ENCODE results near the gene CD248.

CD248 gene, protein sequence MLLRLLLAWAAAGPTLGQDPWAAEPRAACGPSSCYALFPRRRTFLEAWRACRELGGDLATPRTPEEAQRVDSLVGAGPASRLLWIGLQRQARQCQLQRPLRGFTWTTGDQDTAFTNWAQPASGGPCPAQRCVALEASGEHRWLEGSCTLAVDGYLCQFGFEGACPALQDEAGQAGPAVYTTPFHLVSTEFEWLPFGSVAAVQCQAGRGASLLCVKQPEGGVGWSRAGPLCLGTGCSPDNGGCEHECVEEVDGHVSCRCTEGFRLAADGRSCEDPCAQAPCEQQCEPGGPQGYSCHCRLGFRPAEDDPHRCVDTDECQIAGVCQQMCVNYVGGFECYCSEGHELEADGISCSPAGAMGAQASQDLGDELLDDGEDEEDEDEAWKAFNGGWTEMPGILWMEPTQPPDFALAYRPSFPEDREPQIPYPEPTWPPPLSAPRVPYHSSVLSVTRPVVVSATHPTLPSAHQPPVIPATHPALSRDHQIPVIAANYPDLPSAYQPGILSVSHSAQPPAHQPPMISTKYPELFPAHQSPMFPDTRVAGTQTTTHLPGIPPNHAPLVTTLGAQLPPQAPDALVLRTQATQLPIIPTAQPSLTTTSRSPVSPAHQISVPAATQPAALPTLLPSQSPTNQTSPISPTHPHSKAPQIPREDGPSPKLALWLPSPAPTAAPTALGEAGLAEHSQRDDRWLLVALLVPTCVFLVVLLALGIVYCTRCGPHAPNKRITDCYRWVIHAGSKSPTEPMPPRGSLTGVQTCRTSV

DNA sequence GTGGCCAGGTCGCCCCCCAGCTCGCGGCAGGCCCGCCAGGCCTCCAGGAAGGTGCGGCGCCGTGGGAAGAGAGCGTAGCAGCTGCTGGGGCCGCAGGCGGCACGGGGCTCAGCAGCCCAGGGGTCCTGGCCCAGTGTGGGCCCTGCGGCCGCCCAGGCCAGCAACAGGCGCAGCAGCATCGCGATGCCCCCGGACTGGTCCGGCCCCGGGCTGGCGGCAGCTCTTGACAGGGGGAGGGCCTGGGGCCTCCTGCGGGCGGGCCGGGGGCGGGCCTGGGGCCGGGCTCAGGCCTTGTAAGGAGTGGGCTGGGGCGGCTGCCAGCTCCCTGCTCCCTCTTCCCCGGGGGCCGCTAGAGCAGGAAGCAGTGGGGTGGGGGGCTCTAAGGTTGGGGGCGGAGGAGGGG lies at the start of gene CD248:
CD248 (minus strand) TSS at position 196 of the 403 bp plus-strand sequence; CDS start at position 179, 17 bp downstream.
- no peak within 1 kb of the TSS for H3K27ac ChIP-seq (ENCODE audit: low read depth, low read length)
- H3K9me3 ChIP-seq (ENCODE audit: insufficient read depth, low read length) = no peaks in the 10 kb centered on the region
- H3K79me2 ChIP-seq (ENCODE audit: insufficient read depth, low read length) = no peaks in the 10 kb centered on the region
- no peaks in the 10 kb centered on the region for H3K36me3 ChIP-seq (ENCODE audit: low read length)
- H4K20me1 ChIP-seq (ENCODE audit: low read depth, low read length) = no peaks in the 10 kb centered on the region
- H3K27me3 ChIP-seq (ENCODE audit: low read length) = no peaks in the 10 kb centered on the region
- no peaks in the 10 kb centered on the region for H3K9me2 ChIP-seq (replicated peaks; ENCODE audit: insufficient read depth, low read length)
- no peak within 1 kb of the TSS for H3K4me2 ChIP-seq (ENCODE audit: low read depth, low read length, poor library complexity, severe bottlenecking)
- no peaks in the 10 kb centered on the region for H3F3A ChIP-seq (ENCODE audit: insufficient read depth)
- no peak for TF ChIP-seq EZH2phosphoT487 (conservative IDR thresholded peaks at IDR 0.05; ENCODE audit: low read length)
- TF ChIP-seq, protein P1, sequence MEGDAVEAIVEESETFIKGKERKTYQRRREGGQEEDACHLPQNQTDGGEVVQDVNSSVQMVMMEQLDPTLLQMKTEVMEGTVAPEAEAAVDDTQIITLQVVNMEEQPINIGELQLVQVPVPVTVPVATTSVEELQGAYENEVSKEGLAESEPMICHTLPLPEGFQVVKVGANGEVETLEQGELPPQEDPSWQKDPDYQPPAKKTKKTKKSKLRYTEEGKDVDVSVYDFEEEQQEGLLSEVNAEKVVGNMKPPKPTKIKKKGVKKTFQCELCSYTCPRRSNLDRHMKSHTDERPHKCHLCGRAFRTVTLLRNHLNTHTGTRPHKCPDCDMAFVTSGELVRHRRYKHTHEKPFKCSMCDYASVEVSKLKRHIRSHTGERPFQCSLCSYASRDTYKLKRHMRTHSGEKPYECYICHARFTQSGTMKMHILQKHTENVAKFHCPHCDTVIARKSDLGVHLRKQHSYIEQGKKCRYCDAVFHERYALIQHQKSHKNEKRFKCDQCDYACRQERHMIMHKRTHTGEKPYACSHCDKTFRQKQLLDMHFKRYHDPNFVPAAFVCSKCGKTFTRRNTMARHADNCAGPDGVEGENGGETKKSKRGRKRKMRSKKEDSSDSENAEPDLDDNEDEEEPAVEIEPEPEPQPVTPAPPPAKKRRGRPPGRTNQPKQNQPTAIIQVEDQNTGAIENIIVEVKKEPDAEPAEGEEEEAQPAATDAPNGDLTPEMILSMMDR (IDR thresholded peaks at IDR 0.05; ENCODE audit: insufficient read depth, low read length, poor library complexity, severe bottlenecking) = no peak
- H2AFZ ChIP-seq (ENCODE audit: low read depth, low read length, severe bottlenecking) = no peak within 1 kb of the TSS
- no peak within 1 kb of the TSS for H3K9ac ChIP-seq (ENCODE audit: low read length)
- H3K4me3 ChIP-seq (ENCODE audit: insufficient read depth, low read length, poor library complexity, severe bottlenecking) = no peak within 1 kb of the TSS

DNA sequence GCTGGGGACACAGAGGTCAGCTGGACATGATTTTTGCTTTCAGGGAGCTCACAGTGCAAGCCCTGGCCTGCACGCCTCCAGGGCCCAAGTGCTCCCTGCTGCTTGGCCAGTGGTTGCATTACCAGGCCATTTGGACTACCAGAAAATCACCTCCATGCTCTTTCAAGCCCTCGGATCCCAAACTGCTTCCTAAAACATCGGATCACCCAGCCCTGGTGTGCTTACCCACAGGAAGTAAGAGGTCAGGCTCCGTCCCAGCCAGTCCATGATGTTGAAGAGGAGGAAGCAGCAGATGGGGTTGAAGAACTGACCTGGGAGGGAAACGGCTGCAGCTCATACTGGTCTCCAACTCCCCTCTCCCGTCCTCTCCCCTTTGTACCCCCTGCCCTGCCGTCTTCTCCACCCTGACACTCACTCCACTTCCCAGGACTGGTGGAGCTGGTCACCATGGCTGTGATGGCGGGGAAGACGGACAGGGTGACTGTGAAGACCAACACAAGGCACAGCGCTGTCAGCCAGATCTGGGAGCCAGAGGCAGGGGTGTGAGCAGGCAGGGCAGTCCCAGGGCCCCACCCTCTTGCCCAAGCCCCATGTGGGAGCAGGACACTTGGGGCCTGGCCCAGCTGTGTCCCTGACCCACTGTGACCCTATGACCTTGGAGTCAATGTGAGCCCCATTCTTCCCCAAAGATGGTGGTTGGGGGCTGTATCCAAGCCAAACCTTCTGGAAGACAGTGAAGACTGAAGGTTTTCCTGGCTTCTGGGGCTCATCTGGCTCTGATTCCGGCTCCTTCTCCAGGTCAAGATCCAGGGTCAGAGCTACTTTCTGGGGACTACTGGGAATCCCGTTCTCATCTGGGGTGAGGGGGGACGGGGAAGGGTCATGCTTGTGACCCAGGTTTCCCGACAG lies 49.1 kb upstream of the CD248 start:
- H3K9me3 ChIP-seq (ENCODE audit: insufficient read depth, low read length) = no peaks in the 10 kb centered on the region
- H3K27ac ChIP-seq (ENCODE audit: low read depth, low read length) = no peak overlapping the region
- no peaks in the 10 kb centered on the region for H3K27me3 ChIP-seq (ENCODE audit: low read length)
- H4K20me1 ChIP-seq (ENCODE audit: low read depth, low read length) = no peaks in the 10 kb centered on the region
- H3K4me3 ChIP-seq (ENCODE audit: insufficient read depth, low read length, poor library complexity, severe bottlenecking) = no peak overlapping the region
- H3K36me3 ChIP-seq (ENCODE audit: low read length) = no peaks in the 10 kb centered on the region
- no peak overlapping the region for H3K4me2 ChIP-seq (ENCODE audit: low read depth, low read length, poor library complexity, severe bottlenecking)
- TF ChIP-seq EZH2phosphoT487 (conservative IDR thresholded peaks at IDR 0.05; ENCODE audit: low read length) = no peak
- TF ChIP-seq, protein P1 (IDR thresholded peaks at IDR 0.05; ENCODE audit: insufficient read depth, low read length, poor library complexity, severe bottlenecking) = no peak
- no peak overlapping the region for H2AFZ ChIP-seq (ENCODE audit: low read depth, low read length, severe bottlenecking)
- no peak overlapping the region for H3K9ac ChIP-seq (ENCODE audit: low read length)
- H3F3A ChIP-seq (ENCODE audit: insufficient read depth) = no peaks in the 10 kb centered on the region
- no peaks in the 10 kb centered on the region for H3K9me2 ChIP-seq (replicated peaks; ENCODE audit: insufficient read depth, low read length)
- H3K79me2 ChIP-seq (ENCODE audit: insufficient read depth, low read length) = no peaks in the 10 kb centered on the region

DNA sequence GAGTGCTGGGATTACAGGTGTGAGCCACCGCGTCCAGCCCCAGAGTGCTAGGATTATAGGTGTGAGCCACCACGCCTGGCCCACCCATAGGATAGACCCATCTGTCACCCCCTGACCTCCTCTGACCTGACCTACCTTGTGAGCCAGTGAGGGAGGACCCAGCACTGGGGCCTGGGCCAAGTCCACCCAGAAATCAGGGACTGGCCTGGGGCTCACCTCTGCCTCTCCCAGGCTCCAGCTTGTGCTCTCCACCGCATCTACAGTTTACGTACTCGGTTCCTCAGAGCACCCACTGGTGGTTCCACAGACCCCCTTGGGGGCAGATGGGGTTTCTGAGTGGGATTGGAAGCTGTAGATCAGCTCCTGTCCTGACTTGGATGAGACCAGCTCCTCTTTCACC lies 48.3 kb upstream of the CD248 start:
- Histone ChIP-seq H3K4me3 (ENCODE audit: insufficient read depth, low read length, poor library complexity, severe bottlenecking) (no peak overlapping the region), H3K79me2 (ENCODE audit: insufficient read depth, low read length) (no peaks in the 10 kb centered on the region), H4K20me1 (ENCODE audit: low read depth, low read length) (no peaks in the 10 kb centered on the region), H3K27me3 (ENCODE audit: low read length) (no peaks in the 10 kb centered on the region), H3K9me3 (ENCODE audit: insufficient read depth, low read length) (no peaks in the 10 kb centered on the region), H3K27ac (ENCODE audit: low read depth, low read length) (no peak overlapping the region), H3K4me2 (ENCODE audit: low read depth, low read length, poor library complexity, severe bottlenecking) (no peak overlapping the region), H3F3A (ENCODE audit: insufficient read depth) (no peaks in the 10 kb centered on the region), H3K9me2 (replicated peaks; ENCODE audit: insufficient read depth, low read length) (no peaks in the 10 kb centered on the region), H3K9ac (ENCODE audit: low read length) (no peak overlapping the region), H3K36me3 (ENCODE audit: low read length) (no peaks in the 10 kb centered on the region), H2AFZ (ENCODE audit: low read depth, low read length, severe bottlenecking) (no peak overlapping the region)
- TF ChIP-seq, protein P1 (IDR thresholded peaks at IDR 0.05; ENCODE audit: insufficient read depth, low read length, poor library complexity, severe bottlenecking) = no peak
- TF ChIP-seq EZH2phosphoT487 (conservative IDR thresholded peaks at IDR 0.05; ENCODE audit: low read length) = no peak
